ENCODE measurements around the gene APBB1IP.
"Not testable (repeated sequence)": the region's sequence is repeated elsewhere in the genome, so short reads cannot be mapped to it uniquely, and the experiment has no call there.

The APBB1IP gene

DNA sequence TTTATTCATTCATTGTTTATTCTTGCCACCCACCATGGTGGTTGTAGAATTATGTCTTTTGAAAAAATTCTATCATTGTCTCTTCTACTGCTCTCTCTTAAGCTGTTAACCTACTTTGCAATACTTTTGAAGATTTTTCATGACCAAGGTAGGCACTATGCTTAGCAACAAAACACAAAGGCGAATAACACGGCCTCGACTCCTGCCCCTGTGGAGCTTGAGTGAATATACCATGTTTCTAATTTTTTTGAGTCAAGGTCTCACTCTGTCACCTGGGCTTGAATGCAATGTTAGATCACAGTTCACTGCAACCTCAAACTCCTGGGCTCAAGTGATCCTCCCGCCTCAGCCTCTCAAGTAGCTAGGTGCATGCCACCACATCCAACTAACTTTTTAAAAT, 39.4 kb downstream of the APBB1IP start:
- DNase-seq (ENCODE audit: low read depth in 2 of 2): no peak

GRCh38 chr10:26478061-26478460, 39.9 kb downstream of the APBB1IP start:
- DNase-seq (ENCODE audit: low read depth in 2 of 2): no peak

- no peak for DNase-seq (ENCODE audit: low read depth in 2 of 2)
These were observed 41.8 kb downstream of the APBB1IP start for GRCh38 chr10:26479766-26480492.

GRCh38 chr10:26481315-26481692, 43.2 kb downstream of the APBB1IP start:
- no peak for DNase-seq (ENCODE audit: low read depth in 2 of 2)

GRCh38 chr10:26481914-26482550, 43.9 kb downstream of the APBB1IP start:
- no peak for DNase-seq (ENCODE audit: low read depth in 2 of 2)

GRCh38 chr10:26483554-26483953, 45.4 kb downstream of the APBB1IP start:
- no peak for DNase-seq (ENCODE audit: low read depth in 2 of 2)

DNA sequence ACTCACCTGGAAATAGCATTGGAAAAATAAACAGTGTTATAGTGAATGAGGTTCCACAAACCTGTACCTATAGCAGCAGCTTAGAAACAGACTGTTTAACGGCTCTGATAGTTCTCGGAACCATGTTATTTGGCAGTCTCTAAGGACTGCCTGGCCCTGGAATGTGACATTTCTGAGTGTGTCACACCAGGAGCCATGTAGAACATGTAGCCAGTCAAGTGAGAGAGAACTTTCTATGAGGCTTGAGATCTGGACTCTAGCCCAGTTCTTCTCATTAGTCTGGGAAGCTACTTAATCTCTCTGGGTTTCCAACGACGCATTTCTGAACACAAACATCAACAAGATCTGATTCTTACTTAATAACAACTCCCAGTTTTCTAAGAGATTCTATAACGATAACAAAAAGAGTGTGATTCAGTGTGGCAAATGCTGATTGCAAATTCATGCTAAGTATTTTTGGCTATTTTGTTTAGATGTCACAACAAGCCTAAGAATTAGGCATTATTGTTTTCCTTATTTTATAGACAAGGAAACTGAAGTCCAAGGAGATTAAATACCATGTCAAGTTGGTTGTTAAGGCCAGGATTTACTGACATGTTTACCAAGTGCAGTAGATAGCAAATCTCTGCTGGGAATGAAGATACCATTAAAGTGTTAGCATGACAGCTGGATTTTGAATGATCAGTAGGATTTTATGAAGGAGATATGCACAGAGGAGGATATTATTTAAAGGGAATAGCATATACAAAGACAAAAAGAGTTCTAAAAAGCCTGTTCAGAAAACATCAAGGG, 47.2 kb downstream of the APBB1IP start:
- no peak for DNase-seq (ENCODE audit: low read depth in 2 of 2)

DNA sequence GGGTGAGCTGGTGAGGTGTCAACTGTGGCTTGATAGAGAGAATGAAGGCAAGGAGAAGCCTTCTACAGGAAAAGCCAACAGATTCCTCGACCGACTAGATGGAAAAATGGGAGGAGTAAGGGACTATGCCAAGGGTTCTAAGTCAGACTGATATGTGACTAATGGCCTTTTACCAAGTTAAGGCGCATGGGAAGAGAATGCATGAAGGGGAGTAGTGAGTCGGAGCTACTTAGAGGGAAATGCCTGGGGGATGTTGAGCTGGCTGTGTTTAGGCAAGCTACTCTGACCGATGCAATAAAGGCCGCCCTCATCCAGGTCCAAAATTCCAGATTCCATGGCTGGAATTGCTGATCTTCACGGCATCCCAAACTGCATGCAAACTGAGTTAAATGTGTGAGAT, 48.2 kb downstream of the APBB1IP start:
- no peak for DNase-seq (ENCODE audit: low read depth in 2 of 2)

DNA sequence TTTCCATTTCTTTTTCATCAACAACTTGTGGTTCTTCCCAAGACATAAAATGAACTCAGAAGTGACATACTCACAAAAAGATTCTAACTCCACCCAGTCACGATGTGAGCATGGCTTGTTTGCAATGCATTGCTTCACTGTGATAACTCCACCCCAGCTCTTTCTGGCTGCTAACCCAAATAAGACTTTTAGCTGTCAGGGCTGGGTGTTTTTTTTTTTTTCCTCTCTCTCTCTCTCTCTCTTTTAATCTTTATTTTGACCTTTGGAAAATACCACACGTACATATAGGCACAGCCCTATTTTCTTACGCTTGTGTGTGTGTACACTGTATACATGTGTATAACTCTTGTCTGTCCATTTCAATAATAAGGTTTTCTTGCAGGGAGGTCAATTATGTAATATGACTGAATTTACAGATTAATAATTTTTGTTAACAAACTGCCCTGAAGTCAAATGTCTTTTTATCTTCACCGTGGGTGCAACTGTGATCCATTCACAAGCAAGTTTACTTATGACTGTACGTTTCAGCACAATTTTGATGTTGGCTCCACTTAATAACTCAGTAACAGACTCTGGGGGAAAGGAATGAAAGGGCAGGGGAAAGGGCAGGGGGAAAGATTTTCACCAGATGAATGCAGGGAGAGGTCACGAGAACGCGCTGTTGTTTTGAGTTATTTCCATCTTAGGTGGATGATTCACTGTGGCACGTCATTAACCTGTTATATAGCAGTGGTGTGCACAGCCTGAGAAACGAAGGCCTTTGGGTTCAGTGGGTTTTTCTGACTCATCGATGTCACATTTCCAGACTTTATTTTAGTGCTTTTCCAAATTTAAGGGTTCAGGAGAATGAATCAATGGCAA, 49.1 kb downstream of the APBB1IP start:
- peak; percentile 29 to 38 for DNase-seq (ENCODE audit: low read depth in 2 of 2)

DNA sequence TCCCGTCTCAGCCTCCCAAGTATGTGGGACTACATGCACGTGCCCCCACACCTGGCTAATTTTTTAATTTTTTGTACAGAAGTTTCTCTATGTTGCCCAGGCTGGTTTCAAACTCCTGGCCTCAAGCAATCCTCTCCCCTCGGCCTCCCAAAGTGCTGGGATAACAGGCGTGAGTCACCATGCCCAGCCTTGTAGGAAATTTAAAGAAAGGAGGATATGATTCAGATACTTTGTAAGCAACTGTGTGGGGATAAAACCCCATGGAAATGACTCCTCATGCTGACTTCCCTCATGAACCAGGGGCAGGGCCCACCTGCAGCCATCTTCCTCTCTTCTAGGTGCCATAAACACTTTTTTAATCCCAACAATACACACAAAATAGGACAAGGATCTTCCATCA, 50.2 kb downstream of the APBB1IP start:
- DNase-seq (ENCODE audit: low read depth in 2 of 2): no peak

- DNase-seq (ENCODE audit: low read depth in 2 of 2): no peak
These were observed 50.9 kb downstream of the APBB1IP start for GRCh38 chr10:26489081-26489480.

- DNase-seq (ENCODE audit: low read depth in 2 of 2): not testable (repeated sequence)
These were observed 52.2 kb downstream of the APBB1IP start for GRCh38 chr10:26490367-26490766.

GRCh38 chr10:26491276-26491675, 53.1 kb downstream of the APBB1IP start:
- no peak for DNase-seq (ENCODE audit: low read depth in 2 of 2)

- no peak for DNase-seq (ENCODE audit: low read depth in 2 of 2)
These were observed 53.8 kb downstream of the APBB1IP start for GRCh38 chr10:26491934-26492333.

GRCh38 chr10:26492725-26493124, 54.6 kb downstream of the APBB1IP start:
- not testable (repeated sequence) for DNase-seq (ENCODE audit: low read depth in 2 of 2)

- DNase-seq (ENCODE audit: low read depth in 2 of 2): no peak
These were observed 55.9 kb downstream of the APBB1IP start for GRCh38 chr10:26494018-26494417.

GRCh38 chr10:26499426-26499825, 61.3 kb downstream of the APBB1IP start:
- no peak for DNase-seq (ENCODE audit: low read depth in 2 of 2)

- DNase-seq (ENCODE audit: low read depth in 2 of 2): no peak
These were observed 64.8 kb downstream of the APBB1IP start for GRCh38 chr10:26502986-26503385.

- no peak for DNase-seq (ENCODE audit: low read depth in 2 of 2)
These were observed 65.8 kb downstream of the APBB1IP start for GRCh38 chr10:26503911-26504310.

GRCh38 chr10:26504429-26504828, 66.3 kb downstream of the APBB1IP start:
- DNase-seq (ENCODE audit: low read depth in 2 of 2): not testable (repeated sequence)

DNA sequence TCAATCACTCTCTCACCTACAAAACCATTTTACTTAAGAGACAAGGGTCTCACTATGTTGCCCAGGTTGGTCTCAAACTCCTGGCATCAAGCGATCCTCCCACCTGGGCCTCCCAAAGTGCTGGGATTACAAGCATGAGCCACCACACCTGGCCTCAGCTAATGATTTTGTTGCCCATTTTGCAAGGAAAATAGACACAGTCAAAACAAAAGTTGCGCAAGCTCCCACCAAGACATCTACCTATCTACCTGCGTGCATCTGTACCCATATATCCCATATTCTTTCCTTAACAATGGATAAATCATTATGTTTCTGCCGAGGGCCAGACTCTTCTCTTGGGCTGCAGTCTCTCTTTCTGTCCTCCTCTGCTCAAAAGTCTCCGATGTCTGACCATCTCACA, 67.3 kb downstream of the APBB1IP start:
- DNase-seq (ENCODE audit: low read depth in 2 of 2): no peak

DNA sequence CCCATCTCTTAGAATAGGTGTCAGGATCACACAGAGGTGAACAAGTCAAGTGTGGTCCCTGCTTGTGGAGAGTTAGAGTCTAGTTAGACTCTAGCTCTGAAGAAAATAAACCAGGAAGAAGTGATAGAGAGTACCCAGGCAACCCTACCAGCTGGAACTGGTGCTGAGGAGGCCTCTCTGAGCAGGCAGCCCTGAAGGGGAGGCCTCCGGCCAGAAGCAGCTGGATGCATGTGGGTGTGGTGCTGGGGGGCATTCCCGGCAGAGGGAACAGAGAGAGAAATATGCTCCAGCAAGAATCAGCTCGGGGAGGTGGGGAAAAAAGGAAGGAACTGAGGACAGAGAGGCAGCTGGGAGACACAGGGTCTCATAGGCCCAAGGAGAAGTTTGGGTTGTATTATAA, 68.6 kb downstream of the APBB1IP start:
- no peak for DNase-seq (ENCODE audit: low read depth in 2 of 2)
